BJ (cell line): ENCODE measurements around the gene SBF2. TPM values are rescaled to one million over a fixed set of nuclear protein-coding genes. Genes with fewer than 3 reads are reported as not detected.

ENCODE experiments used
- CTCF ChIA-PET: fragments of 350-600 bp; formaldehyde crosslinking; extraction: SDS; loops from one replicate; lab custom pipeline; 2021; ENCODE audit warnings: antibody characterized with exemption, inconsistent platforms; lab: Yijun Ruan, JAX
- POLR2A ChIA-PET: fragments of 300-600 bp; sonication (Branson Sonifier 250); formaldehyde crosslinking; extraction: SDS; loops from one replicate; lab custom pipeline; 2021; ENCODE audit warnings: antibody characterized with exemption; lab: Charles Lee
- DNase-seq: peaks from one replicate; pipeline ENCODE4 v3.0.0-alpha.2; 2011; ENCODE audit warnings: low read depth
- H3K27me3 ChIP-seq: 2 replicates; pipeline ENCODE4 v1.6.0; 2011; ENCODE audit warnings: low read length; ENCODE audit not compliant: control insufficient read depth, insufficient read depth
- H3K36me3 ChIP-seq: 2 replicates; pipeline ENCODE4 v1.5.1; 2011; ENCODE audit warnings: low read length; ENCODE audit not compliant: control insufficient read depth, insufficient read depth
- H3K4me3 ChIP-seq: 2 replicates; pipeline ENCODE4 v1.5.1; 2011; ENCODE audit warnings: low read depth, mild to moderate bottlenecking, control low read depth, low read length
- CTCF ChIP-seq: IDR thresholded peaks from 2 replicates; pipeline ENCODE4 v1.5.1; 2011; ENCODE audit warnings: low read depth, mild to moderate bottlenecking, control low read depth, inconsistent platforms, low read length, moderate library complexity; ENCODE audit not compliant: insufficient read depth
- polyA plus RNA-seq: library from polyadenylated mRNA; depleted of rRNA; stranded (reverse); fragments of >200 nt; gene quantifications from 2 replicates; pipeline ENCODE4 v1.2.3, GENCODE V29; 2011

The SBF2 gene
- polyA plus RNA-seq, 1 experiment: 33.8 TPM

GRCh38 chr11:10301656-10302358 lies 7.8 kb upstream of the SBF2 start:
- Histone ChIP-seq H3K4me3 (peak overlapping the region; percentile 94), H3K36me3 (peaks cover 18% of the 10 kb centered on the region), H3K27me3 (no peaks in the 10 kb centered on the region)
- POLR2A ChIA-PET: interaction anchor here (0.6 to 1.2 kb wide), 4 partner anchors 8 to 542 kb away, joined by 3 to 7 read pairs (median 4); no protein-coding TSS in a partner anchor
- TF ChIP-seq CTCF: no peak
- peak; percentile 46 for DNase-seq
- CTCF ChIA-PET: interaction anchor here (0.7 to 3.0 kb wide), 7 partner anchors 94 to 688 kb away, joined by 3 to 9 read pairs (median 4); no protein-coding TSS in a partner anchor

DNA sequence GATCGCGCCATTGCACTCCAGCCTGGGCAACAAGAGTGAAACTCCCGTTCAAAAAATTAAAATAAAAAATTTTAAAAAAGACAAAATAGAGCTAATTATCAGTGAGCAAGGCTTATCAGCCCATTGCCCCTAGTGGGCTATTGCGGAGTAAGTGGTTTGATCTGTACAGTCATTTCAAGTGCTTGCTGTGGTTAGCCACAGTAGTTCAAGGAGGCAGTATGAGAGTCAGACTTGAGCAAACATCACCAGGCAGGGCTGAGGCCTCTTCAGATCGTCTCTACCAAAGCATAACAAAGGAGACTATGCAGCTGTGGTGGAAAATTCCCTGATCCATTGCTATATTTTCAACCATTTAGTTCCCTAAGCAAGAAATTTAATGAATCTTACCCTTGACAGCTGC lies 4.3 kb upstream of the SBF2 start:
- TF ChIP-seq CTCF: peak; percentile 34
- no peak overlapping the region for H3K4me3 ChIP-seq
- H3K36me3 ChIP-seq: no peaks in the 10 kb centered on the region
- no peaks in the 10 kb centered on the region for H3K27me3 ChIP-seq
- POLR2A ChIA-PET: no interaction called here
- CTCF ChIA-PET: interaction anchor here (1.0 to 2.0 kb wide), 4 partner anchors 17 to 191 kb away, joined by 3 to 6 read pairs (median 4); no protein-coding TSS in a partner anchor
- DNase-seq: no peak

DNA sequence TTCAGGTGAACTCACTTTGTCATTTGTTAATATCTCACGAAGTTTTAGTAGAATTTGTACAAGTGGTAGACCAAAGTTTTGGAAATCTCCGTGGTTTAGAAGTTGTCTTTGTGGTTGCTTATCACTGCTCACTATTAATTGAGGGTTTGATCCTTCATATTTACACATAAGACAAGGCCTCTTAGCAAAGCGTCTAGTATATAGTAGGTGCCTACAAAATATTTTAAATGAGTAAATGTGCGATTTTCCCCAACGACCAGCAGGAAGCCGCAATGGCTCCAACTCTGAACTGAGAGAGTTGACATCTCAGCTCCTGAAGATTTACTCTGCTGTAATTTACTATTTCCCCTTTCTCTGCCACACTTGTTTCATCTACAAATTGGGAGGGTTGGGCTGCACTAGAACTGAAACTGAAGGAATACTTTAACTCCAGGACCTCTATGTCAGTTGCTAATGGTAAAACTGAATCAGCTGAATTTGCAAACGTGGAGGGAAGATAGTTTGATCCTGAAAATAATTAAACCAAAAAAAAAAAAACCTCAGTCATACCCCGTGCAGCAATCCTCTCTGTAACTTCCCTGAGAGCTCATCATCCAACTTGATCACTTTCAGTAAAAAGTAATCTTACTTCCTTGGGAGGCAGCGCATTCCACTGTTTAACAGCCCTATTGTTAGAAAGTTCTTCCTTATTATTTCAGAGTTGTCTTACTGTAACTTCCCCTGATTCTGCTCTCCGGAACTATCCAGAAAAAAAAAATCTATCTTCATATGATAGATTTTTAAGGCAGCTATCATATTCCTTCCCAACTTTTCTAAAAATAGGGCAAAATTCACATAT lies 1.3 kb upstream of the SBF2 start:
- H3K4me3 ChIP-seq: peak overlapping the region; percentile 61
- no peak for TF ChIP-seq CTCF
- POLR2A ChIA-PET: interaction anchor here (0.7 to 0.8 kb wide), 2 partner anchors 86 to 322 kb away, joined by 4 to 6 read pairs; no protein-coding TSS in a partner anchor
- no peaks in the 10 kb centered on the region for H3K27me3 ChIP-seq
- CTCF ChIA-PET: interaction anchor here (0.6 to 1.9 kb wide), 3 partner anchors 9 to 441 kb away, joined by 3 to 4 read pairs (median 3); partner anchors contain the start of gene ADM
- no peak for DNase-seq
- no peaks in the 10 kb centered on the region for H3K36me3 ChIP-seq

DNA sequence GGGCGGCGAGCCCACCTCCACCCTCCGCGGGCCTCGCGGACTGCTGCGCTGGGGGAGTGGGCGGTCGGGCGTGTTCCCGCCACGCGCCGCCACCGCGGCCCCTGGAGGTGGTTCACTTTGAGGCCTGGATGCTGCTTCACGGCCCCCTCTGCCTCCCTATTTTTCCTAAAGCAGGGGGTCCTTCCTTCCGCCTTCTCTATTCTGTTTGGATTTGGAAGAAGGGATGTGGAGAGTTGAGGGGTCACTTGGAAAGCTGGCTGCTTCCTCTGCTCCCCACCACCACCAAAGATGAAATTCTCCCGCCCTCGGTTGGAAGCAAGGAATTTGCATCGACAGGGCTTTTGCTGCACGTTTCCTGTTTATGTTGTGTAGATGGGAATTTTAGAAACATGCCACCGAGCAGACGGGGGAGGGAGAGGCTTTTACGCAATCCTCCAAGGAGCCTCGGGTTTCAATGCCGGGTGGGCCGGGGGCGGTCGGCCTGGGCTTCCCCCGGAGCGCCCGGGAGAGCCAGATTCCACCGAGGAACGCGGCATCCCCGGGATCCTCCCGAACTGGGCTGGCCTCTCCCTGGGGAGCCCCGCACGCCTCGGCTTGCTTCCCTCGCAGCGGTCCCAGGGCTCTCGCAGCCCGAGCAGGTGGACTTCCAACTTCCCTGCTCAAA lies 403 bp upstream of the SBF2 start:
- no peaks in the 10 kb centered on the region for H3K27me3 ChIP-seq
- peak overlapping the region; percentile 61 for H3K4me3 ChIP-seq
- H3K36me3 ChIP-seq: peaks cover 2% of the 10 kb centered on the region; the same call in 1 of the 2 replicates
- peak; percentile 51 for DNase-seq
- no peak for TF ChIP-seq CTCF
- POLR2A ChIA-PET: no interaction called here
- CTCF ChIA-PET: no interaction called here
